Glomerular visceral epithelial cell (primary cell): ENCODE results near the gene ATP9B.
A peak's percentile ranks its signal among the peaks of the same experiment; 100 is the strongest.

Source experiments
- DNase-seq: peaks from one replicate; pipeline ENCODE4 v3.0.0-alpha.2; 2016; ENCODE audit errors: extremely low spot score

Gene ATP9B

DNA sequence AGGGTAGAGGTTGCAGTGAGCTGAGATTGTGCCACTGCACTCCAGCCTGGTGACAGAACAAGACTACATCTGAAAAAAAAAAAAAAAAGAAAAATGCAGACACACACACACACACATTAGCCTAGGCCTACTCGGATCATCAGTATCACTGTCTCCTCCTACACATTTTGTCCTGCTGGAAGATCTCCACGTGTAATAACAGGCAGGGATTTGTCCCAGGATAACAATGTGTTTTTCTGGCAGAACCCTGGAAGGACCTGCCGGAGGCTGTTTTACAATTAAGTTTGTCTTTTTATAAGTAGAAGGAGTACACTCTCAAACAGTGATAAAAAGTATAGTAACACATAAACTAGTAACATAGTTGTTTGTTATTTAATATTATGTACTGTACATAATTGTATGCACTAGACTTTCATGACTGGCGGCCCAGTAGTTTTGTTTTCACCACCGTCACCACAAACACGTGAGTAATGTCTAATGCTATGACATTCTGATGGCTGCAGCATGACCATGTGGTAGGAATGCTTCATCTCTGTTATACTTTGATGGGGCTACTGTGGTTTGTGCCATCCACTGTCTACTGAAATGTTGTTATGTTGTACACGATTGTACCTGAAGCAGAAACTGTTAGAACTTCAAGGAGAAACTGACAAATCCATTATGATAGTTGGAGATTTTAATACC, 130.6 kb downstream of the ATP9B start:
- DNase-seq, result peak; percentile 63

DNA sequence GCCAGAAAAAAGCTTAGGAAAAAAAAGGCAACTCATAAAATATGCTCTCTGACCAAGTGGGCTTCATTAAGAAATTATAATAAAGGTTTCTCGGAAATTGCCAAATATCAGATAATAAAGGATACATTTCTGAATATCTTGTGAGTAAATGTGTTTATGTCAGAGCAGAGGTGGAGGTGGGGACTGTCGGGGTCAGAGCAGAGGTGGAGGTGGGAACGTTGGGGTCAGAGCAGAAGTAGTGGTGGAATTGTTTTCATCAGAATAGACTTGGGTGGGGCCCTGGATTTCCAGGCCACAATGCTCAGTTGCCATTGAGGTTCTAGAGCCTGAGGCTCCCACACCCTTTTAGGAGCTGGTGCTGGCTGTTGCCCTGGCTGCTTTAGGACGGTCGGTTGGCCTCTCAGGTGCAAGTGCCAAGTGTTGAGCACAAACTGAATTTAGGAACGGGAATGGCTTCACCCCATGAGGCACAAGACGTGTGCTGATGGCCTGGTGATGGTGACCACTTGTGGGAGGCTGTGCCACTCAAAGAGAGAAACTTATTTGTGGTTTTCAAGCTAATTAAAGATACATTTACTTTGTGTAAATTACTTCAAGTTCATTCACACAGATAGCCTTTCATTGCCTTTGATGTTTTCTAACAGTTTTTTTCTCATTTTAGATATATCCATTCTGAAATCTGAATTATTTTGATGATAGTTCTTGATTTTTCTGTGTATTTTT, 131.5 kb downstream of the ATP9B start:
- peak; percentile 73 for DNase-seq

DNA sequence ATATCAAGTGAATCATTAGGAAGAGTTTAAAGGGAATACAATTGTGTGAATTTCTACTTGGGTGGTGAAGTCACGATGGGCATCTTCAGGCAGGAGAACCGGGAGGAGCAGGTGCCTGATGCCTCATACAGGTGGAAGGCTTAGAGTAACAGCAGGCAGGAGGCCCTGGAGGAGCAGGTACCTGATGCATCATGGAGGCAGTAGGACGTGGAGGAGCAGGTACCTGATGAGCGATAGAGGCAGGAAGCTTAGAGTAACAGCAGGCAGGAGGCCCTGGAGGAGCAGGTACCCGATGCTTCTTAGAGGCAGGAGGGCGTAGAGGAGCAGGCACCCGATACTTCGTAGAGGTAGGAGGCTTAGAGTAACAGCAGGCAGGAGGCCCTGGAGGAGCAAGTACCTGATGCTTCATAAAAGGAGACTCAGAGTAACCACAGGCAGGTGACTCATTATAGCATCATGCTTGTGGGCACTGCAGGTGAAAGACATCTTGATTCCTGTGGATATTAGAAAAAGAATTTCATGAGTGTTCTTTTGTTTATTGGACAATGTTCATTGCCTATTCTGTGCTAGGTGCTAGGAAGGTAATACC, 133.9 kb downstream of the ATP9B start:
- peak; percentile 68 for DNase-seq

DNA sequence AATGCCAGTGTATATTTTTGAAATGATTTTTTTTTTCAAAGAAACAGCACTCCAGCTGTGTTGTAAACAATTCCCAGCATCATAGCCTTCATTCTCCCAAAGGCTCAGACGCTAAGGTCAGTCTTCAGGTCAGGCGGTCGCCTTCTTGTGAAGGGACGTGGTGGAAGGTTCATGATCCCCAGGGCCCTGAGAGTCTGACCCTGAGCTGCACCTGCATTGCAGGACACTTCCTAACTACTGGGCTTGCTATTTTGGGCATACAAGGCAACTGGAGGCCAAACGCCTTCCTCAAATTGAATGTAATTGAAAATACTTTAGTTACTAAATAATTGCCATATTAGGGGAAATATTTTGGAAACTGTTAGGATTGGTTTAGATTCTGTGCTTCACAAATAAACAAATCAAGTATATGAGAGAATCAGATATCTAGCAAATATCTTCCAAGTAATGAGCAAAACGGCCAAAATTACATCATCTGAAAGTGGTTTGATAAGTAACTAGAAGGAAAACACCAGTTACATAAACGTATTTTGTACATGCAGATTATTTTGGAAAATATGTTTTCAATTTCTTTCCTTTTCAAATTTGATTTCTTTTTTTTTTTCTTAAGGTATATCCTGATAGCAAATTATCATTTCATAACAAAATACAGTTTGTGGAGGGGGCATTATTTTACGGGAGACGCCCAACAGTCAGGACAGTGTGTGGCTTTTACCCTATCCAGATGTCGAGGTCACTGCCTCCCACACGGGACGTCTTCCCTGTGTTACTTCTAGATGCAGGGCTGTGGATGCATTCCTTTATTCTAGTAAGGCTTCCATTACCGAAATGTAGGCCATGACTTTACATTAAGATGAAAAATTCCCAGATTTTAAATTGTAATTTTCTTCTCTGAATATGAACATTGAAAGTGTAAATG, 136.0 kb downstream of the ATP9B start:
- no peak for DNase-seq

DNA sequence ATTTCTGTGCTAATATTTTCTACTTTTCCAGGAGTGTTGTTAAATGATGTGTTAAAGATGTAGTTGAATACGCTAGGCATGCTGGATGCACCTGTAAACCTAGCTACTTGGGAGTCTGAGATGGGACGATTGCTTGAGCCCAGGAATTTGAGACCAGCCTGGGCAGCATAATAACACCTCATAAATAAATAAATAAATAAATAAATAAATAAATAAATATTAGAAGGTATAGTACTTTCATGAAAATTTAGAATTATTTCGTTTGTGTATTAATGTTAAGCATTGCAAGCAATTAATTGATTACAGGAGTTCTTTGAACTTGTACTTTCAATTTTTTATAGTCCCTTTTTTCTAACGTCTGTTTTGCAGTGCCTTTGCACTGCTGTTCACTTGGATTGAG, 137.2 kb downstream of the ATP9B start:
- no peak for DNase-seq

DNA sequence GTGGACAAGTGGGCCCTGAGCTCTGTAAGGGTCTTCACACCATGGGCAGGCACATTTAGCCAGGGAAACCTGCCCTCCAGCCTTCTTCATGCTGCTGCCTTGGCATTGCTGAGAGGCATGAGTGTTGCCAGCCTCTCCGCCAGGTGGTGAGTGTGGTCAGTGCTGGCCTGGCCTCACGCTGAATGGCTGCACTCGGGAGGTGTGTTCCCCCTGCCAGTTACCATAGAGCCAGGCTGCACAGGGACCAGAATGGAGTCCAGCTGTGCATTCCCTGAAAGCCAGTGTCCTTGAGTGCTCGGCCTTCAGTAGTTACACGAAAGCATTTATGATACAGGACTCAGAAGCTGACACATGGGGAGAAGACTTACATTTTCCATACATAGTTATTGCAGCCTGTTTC, 139.7 kb downstream of the ATP9B start:
- DNase-seq, result no peak

DNA sequence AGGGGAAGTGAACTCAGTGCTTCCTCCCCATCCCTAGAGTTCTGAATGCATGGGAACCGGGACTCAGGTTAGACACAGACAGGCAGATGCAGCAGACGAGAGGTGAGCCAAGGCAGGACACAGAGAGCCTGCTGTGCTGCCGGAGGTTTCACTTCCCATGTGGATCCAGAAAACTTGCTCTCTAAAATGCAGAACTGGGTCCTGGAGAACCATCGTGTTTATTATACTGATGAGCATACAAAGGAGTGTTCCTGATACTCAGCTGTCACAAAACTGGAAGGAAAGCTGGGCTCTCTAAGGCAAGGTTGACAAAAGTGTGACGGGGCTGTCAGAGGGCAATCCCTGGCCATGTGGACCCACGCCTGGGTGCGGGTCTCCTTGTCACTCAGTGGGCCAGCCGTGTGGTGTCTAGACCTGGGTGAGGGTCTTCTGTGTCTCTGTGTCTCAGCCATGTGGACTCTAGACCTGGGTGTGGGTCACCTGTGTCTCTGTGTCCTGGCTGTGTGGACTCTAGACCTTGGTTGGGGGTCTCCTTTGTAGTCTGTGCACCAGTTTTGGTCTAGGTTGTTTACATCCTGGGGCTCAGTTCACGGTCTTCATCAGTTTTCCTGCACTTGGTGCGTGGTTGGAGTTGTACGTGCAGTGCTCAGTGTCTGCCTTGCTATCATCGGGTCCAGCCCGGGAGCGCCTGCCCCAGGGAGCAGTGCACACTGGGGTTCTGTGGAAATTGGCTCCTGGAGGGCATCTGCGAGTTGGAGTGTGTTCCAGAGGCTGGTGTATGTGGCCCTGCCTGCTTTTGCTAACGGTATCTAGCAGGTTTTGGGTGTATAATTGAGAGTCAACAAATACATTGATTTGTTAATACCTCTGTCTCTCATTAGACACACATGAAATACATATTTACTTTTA, 141.1 kb downstream of the ATP9B start:
- DNase-seq, result no peak

DNA sequence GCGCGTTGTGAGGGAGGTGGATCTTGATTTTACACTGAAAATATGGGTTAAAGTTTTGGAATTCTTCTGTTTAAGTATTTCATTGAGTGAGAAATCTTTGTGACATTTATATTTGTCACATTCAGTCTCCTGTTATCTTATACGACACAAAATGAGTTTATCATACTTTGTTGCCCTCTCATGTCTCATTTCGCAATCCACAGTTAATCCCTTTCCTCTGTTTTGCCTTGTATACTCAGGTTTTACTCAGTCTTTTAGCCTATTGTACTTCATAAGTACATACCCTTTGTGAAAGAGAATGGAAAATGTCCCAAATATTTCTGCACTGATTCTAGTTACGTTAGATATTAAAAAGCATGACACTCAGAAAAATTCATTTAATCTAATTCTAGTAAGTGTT, 142.7 kb downstream of the ATP9B start:
- DNase-seq, result no peak

DNA sequence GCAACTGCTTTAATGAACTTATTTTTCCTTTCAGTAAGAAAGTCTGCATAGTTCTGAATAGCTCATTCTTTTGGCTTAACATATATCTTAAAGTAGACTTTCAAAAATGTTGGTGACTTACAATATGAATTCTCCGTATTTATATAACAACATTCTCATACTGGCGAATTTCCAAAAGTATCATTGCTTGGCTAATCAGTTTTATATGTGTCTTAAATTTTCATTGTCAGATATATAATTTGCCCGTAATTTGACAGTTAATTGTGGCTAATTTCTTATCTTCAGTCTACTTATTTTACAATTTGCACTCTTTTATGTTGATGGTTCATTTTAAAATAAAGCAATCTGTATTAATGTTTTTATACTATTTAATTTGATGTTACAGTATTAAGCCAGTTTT, 144.9 kb downstream of the ATP9B start:
- no peak for DNase-seq

DNA sequence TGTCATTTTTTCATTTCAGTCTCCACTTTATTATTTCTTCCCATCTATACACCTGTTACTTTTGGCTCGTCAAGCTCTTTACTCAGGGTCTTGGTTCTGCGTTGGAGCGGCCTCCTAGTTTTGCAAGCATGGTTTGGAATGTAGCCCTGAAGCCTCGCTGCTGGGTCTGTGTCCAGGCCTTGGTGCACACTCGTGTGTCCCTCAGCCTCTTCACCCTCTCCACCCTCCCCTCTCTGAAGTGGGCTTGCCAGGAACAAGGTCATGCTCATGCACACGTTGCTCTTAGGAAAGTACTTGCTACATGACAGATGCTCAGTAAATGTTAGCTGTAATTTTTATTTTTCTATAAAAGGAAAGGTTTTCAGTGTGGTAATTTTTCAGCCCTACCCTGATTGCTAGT, 147.0 kb downstream of the ATP9B start:
- no peak for DNase-seq

DNA sequence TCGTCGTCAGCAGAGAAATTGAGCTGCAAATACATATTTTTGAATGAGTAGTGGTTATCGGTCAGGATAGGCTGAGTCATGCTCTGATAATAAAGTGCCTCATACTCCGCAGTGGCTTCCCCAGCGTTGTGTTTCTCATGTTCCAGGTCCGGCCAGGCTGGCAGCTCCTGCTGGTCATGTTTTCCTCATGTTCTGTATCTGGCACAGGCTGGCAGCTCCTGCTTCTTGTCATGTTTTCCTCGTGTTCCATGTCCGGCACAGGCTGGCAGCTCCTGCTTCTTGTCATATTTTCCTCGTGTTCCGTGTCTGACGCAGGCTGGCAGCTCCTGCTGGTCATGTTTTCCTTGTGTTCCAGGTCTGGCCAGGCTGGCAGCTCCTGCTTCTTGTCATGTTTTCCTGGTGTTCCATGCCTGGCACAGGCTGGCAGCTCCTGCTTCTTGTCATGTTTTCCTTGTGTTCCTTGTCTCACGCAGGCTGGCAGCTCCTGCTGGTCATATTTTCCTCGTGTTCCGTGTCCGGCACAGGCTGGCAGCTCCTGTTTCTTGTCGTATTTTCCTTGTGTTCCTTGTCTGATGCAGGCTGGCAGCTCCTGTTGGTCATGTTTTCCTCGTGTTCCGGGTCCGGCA, 148.9 kb downstream of the ATP9B start:
- DNase-seq, result no peak

DNA sequence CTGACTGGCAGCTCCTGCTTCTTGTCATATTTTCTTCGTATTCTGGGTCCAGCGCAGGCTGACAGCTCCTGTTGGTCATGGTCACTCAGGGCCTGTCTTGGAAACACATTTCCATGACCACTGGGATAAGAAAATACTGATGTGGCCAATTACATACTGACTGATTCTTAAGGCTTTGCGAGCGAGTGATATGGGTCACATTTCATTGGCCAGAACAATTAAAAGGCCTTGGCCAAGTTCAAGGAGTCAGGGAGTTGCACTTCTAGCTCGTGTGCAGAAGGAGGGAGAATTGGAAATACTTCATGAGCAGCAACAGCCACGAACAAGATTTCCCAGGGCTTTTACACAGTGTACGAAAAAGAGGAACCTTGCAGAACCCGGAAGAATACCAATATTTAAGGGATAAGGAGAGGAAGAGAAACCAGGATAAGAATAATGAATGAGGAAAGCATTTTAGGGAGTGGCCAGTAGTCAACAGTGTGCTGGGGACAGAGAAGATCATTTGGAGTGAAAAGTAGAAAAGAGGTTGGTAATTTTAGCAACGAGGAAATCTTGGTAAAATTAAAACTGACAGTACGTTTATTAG, 149.5 kb downstream of the ATP9B start:
- DNase-seq, result no peak

DNA sequence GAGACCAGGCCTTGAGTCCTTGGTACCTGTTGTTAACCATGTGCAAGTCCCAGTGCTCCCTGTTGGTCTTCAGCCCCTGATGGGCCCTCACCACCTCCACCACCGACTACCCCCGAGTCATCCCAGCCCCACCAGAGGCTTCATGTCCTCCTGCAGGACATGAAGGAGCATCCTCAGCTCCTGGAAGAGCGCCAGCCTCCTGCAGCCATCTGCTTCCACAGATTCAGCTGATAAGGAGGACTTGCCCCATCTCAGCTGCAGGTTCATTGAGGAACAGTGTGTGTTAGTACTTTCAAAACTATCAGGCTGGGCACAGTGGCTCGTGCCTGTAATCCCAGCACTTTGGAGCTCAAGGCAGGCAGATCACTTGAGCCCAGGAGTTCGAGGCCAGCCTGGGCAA, 151.9 kb downstream of the ATP9B start:
- DNase-seq, result no peak

DNA sequence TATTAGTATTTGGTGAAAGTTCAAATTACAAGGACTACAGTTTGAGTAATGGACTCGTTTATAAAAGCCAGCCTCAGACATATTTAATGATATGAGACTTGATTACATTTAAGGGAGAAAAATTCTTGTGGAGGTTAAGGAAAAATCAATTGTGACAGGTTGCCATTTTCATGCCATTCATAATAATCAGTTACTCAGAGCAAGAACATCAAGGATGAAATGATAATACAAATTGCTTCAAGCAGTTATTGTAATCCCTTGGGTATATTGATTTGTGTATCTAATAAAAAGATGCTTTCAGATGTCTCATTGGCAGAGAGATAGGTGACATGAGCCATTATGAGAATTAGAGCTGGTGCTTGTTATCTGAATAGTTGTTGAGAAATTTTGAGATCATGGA, 153.6 kb downstream of the ATP9B start:
- DNase-seq, result no peak

DNA sequence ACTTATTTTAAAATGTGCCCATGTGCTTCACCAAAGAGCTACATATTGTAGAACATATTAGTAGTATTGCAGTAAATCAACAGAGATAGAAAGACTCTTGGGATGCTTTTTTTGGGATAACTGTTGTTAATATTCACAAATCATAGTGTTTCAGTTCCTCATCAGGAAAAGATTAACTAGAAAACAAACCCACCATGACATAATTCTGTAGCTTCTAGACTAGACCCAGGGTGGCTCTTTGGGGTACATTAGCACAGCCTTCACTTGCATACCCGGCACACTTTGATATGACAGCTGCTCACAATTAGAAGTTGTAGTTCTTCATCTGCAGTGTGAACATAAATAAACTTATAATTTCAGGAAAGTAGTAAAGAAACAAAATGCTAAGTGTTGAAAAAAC, 154.2 kb downstream of the ATP9B start:
- no peak for DNase-seq

DNA sequence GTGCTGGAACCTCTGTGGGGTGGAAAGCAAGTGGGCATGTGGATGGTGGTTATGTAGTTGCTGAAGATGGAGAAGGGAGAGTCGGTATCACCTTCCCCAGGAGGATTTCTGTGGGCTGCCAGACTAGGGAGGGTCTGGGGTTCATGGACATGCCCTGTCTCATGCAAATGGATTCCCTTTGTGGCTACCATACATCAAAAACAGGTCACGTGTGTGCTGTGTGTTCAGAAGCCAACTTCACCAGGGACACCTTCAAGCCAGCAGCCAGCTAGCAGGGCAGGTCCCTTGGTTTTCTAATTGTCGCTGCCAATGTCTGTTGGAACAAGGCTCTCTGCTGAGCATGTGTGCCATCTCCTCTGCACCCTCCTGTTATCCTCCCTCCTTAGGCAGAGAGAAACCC, 155.2 kb downstream of the ATP9B start:
- no peak for DNase-seq

DNA sequence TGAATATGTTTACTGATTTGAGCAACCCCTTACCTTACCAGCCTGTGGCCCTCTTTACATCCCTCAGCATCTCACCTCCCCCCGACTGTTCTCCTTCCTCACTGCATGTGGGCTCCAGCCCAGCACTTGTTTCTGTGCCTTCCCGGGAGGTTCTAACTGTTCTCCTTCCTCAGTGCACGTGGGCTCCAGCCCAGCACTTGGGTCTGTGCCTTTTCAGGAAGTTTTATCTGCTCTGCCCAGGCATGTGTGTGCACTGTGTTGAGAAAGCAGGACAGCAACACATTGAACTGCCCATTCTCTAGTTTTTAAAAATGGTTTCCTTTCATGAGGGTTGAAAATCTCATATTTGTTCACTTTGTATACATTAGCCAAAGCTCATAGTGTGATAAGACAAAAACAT, 158.4 kb downstream of the ATP9B start:
- DNase-seq, result no peak

DNA sequence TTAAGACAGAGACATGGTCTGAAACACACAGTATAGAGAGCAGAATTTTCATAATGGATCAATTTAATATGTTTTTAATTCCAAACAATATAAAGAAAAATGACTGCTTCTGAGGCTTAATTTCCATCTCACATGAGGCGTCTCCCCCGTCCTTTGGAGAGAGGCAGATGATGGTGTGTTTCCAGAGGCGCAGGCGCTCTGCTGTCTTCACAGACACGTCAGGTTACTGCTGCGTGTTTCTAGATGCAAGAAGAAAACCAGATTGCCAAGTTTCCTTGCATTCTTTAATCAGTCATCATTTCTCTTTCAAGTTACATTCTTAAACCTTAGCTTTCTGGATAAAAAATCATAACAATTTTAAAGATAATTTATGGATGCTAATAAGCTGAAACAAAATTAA, 160.2 kb downstream of the ATP9B start:
- no peak for DNase-seq

DNA sequence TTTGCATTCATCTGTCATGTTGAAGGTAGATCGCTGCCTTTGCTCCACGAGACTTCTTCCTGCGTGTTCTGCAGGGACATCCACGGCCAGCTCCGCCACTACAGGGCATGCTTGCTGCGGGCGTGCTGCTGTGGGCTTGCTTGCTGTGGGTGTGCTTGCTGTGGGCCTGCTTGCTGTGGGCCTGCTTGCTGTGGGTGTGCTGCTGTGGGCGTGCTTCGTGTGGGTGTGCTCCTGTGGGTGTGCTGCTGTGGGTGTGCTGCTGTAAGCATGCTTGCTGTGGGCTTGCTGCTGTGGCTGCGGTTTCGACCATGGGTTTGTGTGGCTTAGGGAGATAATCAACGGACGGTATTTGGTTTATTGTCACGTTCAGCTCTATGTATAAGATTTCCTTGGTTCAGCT, 165.2 kb downstream of the ATP9B start:
- DNase-seq, result no peak

DNA sequence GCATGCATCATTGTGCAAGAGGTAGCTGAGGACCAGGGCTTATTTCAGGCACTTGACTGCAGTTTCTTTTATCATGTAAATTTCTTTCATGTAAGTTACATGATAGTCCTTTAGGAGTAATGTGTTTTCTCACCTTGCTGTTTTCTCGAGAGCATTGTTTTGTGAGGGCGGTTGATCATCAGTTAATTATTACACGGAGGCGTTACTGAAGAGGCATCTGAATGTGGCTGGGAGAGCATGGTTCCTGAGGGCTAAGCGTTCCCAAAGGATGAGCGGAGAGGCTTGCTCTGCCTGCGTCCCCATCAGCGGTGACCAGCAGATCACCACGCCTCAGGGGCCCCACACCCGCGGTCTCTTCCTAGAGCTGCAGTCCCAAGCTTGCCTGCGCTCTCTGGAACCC, 170.4 kb downstream of the ATP9B start:
- DNase-seq, result no peak
